SK-N-MC (cell line): Measurements from ENCODE around the gene CATSPERB.

Experiments used
- EZH2 ChIP-seq: fragments of 200-600 bp; sonication (generic); IDR thresholded peaks from one replicate; pipeline ENCODE4 v1.6.1; 2017; ENCODE audit warnings: antibody characterized with exemption
- FOXP2 ChIP-seq: optimal IDR thresholded peaks from 2 replicates; pipeline ENCODE3; 2011; ENCODE audit warnings: mild to moderate bottlenecking, moderate library complexity; ENCODE audit not compliant: insufficient read depth; ENCODE audit errors: extremely low read length, control extremely low read depth

GRCh38 chr14:91754185-91754584, 22.3 kb upstream of the CATSPERB start:
- TF ChIP-seq FOXP2 (no peak), EZH2 (no peak)
